Adipose tissue (tissue), 3 donors: Measurements from ENCODE around the gene PLEKHB2. TPM values are rescaled to one million over a fixed set of nuclear protein-coding genes. Genes with fewer than 3 reads are reported as not detected.
"Not testable (repeated sequence)": the region's sequence is repeated elsewhere in the genome, so short reads cannot be mapped to it uniquely, and the experiment has no call there.

ENCODE experiments used
- H3K27ac ChIP-seq: one replicate; pipeline ENCODE4 v1.5.1; 2013; ENCODE audit warnings: low read depth, low read length
- WGBS, 3 donors: extraction: QIAGEN DNeasy Blood & Tissue Kit; methylation state at CpG; one replicate each; pipeline ENCODE4 v1.1.7; 2013; 5-methylcytosine and 5-hydroxymethylcytosine counted together
- polyA plus RNA-seq, 3 donors: library from polyadenylated mRNA; stranded (reverse); fragments of 200-250 nt; gene quantifications; one replicate each; pipeline ENCODE4 v1.2.3, GENCODE V29; 2013
- donor health status: healthy with polysubstance abuse.
- donor health status: Bipolar disorder and iron deficiency.
- donor health status: healthy.

Gene PLEKHB2
- polyA plus RNA-seq, 3 donors = 11.4 to 35.9 (median 27.4) TPM

DNA sequence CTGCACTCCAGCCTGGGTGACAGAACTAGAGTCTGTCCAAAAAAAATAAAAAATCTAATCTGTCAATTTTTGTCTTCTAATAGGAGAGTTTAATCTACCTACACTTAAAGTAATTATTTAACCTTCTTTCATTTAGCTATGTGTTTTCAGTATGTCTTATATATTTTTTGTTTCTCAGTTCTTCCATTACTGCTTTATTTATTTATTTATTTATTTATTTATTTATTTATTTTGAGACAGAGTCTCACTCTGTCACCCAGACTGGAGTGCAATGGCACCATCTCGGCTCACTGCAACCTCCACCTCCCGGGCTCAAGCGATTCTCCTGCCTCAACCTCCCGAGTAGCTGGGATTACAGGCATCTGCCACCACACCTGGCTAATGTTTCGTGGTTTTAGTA is 60.4 kb downstream of the PLEKHB2 start:
- WGBS, 3 donors = 92 to 96% (median 95%) methylated on average over 5 of the region's 5 CpGs
- not testable (repeated sequence) for H3K27ac ChIP-seq

- 75 to 90% (median 84%) methylated on average over 5 of the region's 5 CpGs for WGBS, 3 donors
- H3K27ac ChIP-seq = no peak overlapping the region
These were observed 63.4 kb downstream of the PLEKHB2 start for GRCh38 chr2:131168538-131168937.

GRCh38 chr2:131178050-131178449 is 72.9 kb downstream of the PLEKHB2 start:
- WGBS, 3 donors = 69 to 84% (median 78%) methylated on average over 10 of the region's 10 CpGs
- not testable (repeated sequence) for H3K27ac ChIP-seq

GRCh38 chr2:131178721-131179418 is 73.7 kb downstream of the PLEKHB2 start:
- WGBS, 3 donors = 72 to 85% (median 73%) methylated on average over 15 of the region's 15 CpGs
- H3K27ac ChIP-seq = not testable (repeated sequence)

- 63 to 72% (median 67%) methylated on average over 4 of the region's 4 CpGs for WGBS, 3 donors
- H3K27ac ChIP-seq = not testable (repeated sequence)
These were observed 76.3 kb downstream of the PLEKHB2 start for GRCh38 chr2:131181451-131181850.

DNA sequence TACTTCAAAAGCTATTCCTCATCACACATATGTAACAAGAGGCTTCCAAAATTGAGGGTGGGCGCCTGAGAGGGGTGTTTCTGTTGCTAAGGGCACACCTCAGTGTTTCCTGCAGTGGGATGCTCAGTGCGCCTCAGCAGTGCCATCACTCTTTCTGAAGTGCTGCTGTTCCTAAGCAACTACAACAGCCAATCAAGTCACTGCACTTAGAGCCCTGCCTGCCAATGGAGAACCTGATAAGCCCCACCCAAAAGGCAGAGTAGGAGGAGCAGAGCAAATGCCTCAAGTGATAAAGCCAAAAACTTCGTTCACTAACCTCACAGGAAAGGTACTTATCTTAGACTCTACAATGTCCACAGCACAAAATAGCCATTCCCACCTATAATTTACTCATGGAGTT is 88.3 kb downstream of the PLEKHB2 start:
- H3K27ac ChIP-seq = not testable (repeated sequence)
- WGBS, 3 donors = 19 to 32% (median 25%) methylated on average over 3 of the region's 3 CpGs

DNA sequence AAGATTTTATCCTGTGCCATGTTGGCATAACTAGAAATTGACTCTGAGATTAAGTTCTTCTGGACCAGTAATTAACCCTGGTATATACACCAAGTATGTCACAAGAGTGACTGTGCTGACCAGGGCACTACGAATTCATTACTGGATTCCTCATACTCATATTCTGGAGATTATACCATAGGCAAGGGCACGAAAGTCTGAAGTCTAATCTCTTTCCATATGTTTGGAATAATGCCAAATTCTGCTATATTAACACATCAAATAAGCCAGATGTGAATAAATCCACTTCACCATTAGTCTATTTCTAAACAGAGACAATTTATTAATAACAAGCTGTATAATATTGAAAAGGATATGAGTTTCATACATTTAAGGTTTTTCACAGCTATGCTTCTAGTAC is 91.0 kb downstream of the PLEKHB2 start:
- H3K27ac ChIP-seq = not testable (repeated sequence)
- 40 to 59% (median 52%) methylated on average over 2 of the region's 2 CpGs for WGBS, 3 donors

Other genes with a start within 250 kb of the PLEKHB2 start
- gene FAM168B, start 11.9 kb upstream of the PLEKHB2 start, polyA plus RNA-seq = 10 to 100 TPM; 24.5 to 67.2 (median 41.6) TPM
- not detected for gene POTEE, start 104.2 kb downstream of the PLEKHB2 start, polyA plus RNA-seq